ENCODE data around the gene ZNF358. TPM values are rescaled to one million over a fixed set of nuclear protein-coding genes. Genes with fewer than 3 reads are reported as not detected.

Gene ZNF358
- total and polyA plus RNA-seq, 9 donors = 25.2 to 69.7 (median 48.5) TPM

DNA sequence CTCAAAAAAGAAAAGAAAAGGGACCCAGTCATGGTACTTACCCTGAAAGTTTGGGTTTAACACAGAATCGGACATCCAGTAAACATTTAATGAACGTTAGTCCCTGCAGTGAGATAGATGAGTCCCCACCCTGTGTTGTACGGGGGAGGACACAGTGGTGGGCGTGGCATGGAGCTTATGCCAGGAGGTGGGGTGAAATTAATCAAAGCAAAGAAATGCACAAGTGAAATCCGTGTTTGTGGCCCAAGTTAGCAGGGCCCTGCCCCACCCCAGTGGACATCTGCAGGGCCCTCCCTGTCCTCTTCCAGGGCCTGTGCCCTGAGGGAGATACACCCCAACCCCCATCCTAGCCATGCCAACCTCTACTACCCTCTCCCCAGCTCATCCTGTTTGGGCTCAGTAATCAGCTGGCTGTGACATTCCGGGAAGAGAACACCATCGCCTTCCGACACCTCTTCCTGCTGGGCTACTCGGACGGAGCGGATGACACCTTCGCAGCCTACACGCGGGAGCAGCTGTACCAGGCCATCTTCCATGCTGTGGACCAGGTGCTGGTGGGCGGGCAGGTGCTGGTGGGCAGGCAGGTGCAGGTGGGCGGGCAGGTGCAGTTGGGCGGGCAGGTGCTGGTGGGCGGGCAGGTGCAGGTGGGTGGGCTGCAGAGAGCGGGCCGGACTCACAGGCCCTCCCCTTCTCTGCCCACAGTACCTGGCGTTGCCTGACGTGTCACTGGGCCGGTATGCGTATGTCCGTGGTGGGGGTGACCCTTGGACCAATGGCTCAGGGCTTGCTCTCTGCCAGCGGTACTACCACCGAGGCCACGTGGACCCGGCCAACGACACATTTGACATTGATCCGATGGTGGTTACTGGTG is 10.4 kb downstream of the ZNF358 start:
- DNase-seq = no peak
- H3K36me3 ChIP-seq (ENCODE audit: control insufficient read depth, insufficient read depth, low read length) = peaks cover 54% of the 10 kb centered on the region

DNA sequence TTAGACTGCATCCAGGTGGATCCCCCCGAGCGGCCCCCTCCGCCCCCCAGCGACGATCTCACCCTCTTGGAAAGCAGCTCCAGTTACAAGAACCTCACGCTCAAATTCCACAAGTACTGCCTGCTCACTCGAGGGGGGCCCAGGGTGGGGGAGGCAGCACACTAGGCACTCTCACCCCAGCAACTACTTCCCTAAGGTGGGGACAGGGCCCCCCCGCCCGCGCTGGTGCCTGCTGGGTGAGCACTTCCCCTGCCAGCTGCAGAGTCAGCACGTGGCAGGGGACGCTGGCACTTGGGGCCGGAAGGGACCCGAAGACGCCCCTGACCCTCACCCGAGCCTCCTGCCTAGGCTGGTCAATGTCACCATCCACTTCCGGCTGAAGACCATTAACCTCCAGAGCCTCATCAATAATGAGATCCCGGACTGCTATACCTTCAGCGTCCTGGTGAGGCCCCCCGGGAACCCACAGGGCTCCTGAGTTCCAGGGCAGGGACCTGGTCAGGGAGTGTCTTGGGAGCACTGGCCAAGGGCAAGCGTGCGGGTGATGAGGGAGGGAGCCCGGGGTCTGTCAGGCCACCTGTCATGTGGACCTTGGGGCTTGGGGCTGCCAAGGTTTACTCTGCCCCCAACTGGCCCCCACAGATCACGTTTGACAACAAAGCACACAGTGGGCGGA is 11.8 kb downstream of the ZNF358 start:
- Histone ChIP-seq H3K4me1 (ENCODE audit: control insufficient read depth, insufficient read depth, low read length) (peaks cover 11% of the 10 kb centered on the region), H3K4me3 (ENCODE audit: low read length) (no peak overlapping the region), H3K27ac (ENCODE audit: low read length) (no peak overlapping the region), H3K27me3 (ENCODE audit: control insufficient read depth, insufficient read depth, low read length) (no peaks in the 10 kb centered on the region), H3K9me3 (replicated peaks; ENCODE audit: control insufficient read depth, low read depth, low read length) (no peaks in the 10 kb centered on the region), H3K36me3 (ENCODE audit: control insufficient read depth, insufficient read depth, low read length) (peaks cover 58% of the 10 kb centered on the region)
- WGBS (ENCODE audit: insufficient coverage) = 65% methylated on average over 13 of the region's 25 CpGs
- DNase-seq = peak; percentile 57

More for the DNA sequence above, 10.4 kb downstream of the ZNF358 start:
- Histone ChIP-seq H3K27ac (ENCODE audit: low read length) (no peak overlapping the region), H3K27me3 (ENCODE audit: control insufficient read depth, insufficient read depth, low read length) (no peaks in the 10 kb centered on the region), H3K9me3 (replicated peaks; ENCODE audit: control insufficient read depth, low read depth, low read length) (no peaks in the 10 kb centered on the region), H3K4me1 (ENCODE audit: control insufficient read depth, insufficient read depth, low read length) (peaks cover 17% of the 10 kb centered on the region), H3K4me3 (ENCODE audit: low read length) (no peak overlapping the region)
- 93% methylated on average over 29 of the region's 31 CpGs for WGBS (ENCODE audit: insufficient coverage)

DNA sequence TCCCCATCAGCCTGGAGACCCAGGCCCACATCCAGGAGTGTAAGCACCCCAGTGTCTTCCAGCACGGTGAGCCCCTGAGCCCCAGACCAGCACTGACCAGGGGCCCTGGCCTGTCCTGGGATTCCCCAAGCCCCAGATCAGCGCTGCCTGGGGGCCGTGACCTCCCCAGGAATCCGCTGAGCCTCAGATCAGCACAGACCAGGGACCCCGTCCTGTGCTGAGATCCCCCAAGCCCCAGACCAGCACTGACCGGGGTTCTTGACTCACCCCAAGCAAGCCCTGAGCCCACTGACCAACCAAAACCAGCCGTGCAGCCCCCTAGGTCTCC is 12.3 kb downstream of the ZNF358 start:
- H3K27me3 ChIP-seq (ENCODE audit: control insufficient read depth, insufficient read depth, low read length) = no peaks in the 10 kb centered on the region
- H3K4me1 ChIP-seq (ENCODE audit: control insufficient read depth, insufficient read depth, low read length) = peaks cover 9% of the 10 kb centered on the region
- no peak overlapping the region for H3K27ac ChIP-seq (ENCODE audit: low read length)
- DNase-seq = no peak
- no peaks in the 10 kb centered on the region for H3K9me3 ChIP-seq (replicated peaks; ENCODE audit: control insufficient read depth, low read depth, low read length)
- 87% methylated on average over 7 of the region's 7 CpGs for WGBS (ENCODE audit: insufficient coverage)
- peaks cover 58% of the 10 kb centered on the region for H3K36me3 ChIP-seq (ENCODE audit: control insufficient read depth, insufficient read depth, low read length)
- no peak overlapping the region for H3K4me3 ChIP-seq (ENCODE audit: low read length)

DNA sequence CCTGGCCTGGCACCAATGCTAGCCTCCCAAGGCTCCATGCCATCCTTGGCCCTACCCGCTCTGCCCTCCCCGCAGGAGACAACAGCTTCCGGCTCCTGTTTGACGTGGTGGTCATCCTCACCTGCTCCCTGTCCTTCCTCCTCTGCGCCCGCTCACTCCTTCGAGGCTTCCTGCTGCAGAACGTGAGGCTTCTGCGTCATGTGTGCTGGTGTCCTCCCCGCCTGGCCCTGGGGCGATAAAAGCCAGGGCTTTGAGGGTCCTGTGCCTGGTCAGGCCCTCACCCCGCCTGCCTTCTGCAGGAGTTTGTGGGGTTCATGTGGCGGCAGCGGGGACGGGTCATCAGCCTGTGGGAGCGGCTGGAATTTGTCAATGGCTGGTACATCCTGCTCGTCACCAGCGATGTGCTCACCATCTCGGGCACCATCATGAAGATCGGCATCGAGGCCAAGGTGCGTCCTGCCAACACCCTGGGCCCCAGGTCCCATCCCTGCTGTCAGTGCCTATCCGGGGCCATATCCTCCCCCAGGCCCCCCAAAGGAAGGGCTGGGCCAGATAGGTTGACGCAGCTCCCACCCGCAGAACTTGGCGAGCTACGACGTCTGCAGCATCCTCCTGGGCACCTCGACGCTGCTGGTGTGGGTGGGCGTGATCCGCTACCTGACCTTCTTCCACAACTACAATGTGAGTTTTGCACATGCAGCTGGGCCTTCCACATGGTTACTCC is 12.8 kb downstream of the ZNF358 start:
- no peak overlapping the region for H3K27ac ChIP-seq (ENCODE audit: low read length)
- H3K9me3 ChIP-seq (replicated peaks; ENCODE audit: control insufficient read depth, low read depth, low read length) = no peaks in the 10 kb centered on the region
- peaks cover 9% of the 10 kb centered on the region for H3K4me1 ChIP-seq (ENCODE audit: control insufficient read depth, insufficient read depth, low read length)
- no peaks in the 10 kb centered on the region for H3K27me3 ChIP-seq (ENCODE audit: control insufficient read depth, insufficient read depth, low read length)
- 89% methylated on average over 31 of the region's 32 CpGs for WGBS (ENCODE audit: insufficient coverage)
- H3K4me3 ChIP-seq (ENCODE audit: low read length) = no peak overlapping the region
- peaks cover 58% of the 10 kb centered on the region for H3K36me3 ChIP-seq (ENCODE audit: control insufficient read depth, insufficient read depth, low read length)
- no peak for DNase-seq

DNA sequence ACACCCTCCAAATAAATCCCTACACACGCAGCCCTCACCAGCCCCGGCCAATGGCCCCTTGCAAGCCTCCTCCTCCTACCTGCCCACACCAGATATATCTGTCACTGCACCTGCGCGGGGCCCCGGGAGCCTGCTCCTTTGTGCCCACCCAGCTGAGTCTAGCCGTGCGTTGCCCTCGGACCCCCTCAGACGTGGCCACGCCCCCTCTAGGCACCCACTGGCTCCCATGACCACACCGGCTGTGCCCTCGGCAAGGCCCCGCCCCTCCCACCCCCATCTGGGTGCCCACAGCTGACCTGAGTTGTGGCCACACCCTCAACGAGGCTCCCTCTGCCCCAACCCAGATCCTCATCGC is 13.3 kb downstream of the ZNF358 start:
- Histone ChIP-seq H3K9me3 (replicated peaks; ENCODE audit: control insufficient read depth, low read depth, low read length) (no peaks in the 10 kb centered on the region), H3K27ac (ENCODE audit: low read length) (no peak overlapping the region), H3K4me3 (ENCODE audit: low read length) (no peak overlapping the region), H3K4me1 (ENCODE audit: control insufficient read depth, insufficient read depth, low read length) (peaks cover 10% of the 10 kb centered on the region), H3K36me3 (ENCODE audit: control insufficient read depth, insufficient read depth, low read length) (peaks cover 55% of the 10 kb centered on the region), H3K27me3 (ENCODE audit: control insufficient read depth, insufficient read depth, low read length) (no peaks in the 10 kb centered on the region)
- DNase-seq = no peak
- WGBS (ENCODE audit: insufficient coverage) = 79% methylated on average over 15 of the region's 15 CpGs

DNA sequence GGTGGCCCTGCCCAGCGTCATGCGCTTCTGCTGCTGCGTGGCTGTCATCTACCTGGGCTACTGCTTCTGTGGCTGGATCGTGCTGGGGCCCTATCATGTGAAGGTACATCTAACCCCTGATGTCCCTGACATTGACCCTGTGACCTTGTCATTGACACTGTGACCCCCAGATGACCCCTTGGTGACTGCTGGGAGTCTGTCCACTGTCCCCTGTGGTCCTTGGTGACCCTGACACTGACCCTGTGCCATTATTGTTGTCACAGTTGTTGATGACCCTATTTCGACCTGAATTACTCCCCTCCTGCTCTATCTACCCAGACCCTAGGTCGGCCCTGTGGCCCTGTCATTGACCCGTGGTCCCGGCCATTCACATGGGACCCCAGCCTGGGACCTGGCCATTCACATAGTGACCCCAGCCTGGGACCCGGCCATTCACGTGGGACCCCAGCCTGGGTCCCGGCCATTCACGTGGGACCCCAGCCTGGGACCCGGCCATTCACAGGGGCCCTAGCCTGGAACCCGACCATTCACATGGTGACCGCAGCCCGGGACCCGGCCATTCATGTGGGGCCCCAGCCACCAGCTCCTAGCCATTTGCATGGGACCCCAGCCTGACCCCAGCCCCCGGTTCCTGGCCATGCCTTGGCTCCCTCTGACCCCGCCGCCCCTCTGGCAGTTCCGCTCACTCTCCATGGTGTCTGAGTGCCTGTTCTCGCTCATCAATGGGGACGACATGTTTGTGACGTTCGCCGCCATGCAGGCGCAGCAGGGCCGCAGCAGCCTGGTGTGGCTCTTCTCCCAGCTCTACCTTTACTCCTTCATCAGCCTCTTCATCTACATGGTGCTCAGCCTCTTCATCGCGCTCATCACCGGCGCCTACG is 13.9 kb downstream of the ZNF358 start:
- H3K36me3 ChIP-seq (ENCODE audit: control insufficient read depth, insufficient read depth, low read length) = peaks cover 49% of the 10 kb centered on the region

DNA sequence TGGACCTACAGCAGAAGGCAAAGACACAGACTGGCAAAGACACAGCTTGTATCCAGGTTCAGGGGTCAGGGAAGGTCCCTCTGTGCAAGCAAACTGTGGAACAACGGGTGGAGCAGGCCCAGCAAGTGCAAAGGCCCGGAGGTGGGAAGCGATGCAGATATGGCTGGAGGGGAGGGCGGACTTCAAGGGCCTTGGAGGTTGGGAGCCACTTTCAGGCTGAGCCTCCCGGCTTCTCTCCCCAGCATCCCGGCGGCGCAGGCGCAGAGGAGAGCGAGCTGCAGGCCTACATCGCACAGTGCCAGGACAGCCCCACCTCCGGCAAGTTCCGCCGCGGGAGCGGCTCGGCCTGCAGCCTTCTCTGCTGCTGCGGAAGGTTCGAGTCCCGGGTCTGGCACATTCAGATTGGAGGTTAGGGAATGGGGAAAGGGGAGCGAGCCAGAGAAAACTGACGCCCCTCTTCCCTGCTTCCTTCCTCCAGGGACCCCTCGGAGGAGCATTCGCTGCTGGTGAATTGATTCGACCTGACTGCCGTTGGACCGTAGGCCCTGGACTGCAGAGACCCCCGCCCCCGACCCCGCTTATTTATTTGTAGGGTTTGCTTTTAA is 17.5 kb downstream of the ZNF358 start:
- peaks cover 36% of the 10 kb centered on the region for H3K36me3 ChIP-seq (ENCODE audit: control insufficient read depth, insufficient read depth, low read length)
- H3K27me3 ChIP-seq (ENCODE audit: control insufficient read depth, insufficient read depth, low read length) = no peaks in the 10 kb centered on the region
- peak overlapping the region; percentile 90 for H3K27ac ChIP-seq (ENCODE audit: low read length)
- H3K4me1 ChIP-seq (ENCODE audit: control insufficient read depth, insufficient read depth, low read length) = peaks cover 19% of the 10 kb centered on the region
- no peaks in the 10 kb centered on the region for H3K9me3 ChIP-seq (replicated peaks; ENCODE audit: control insufficient read depth, low read depth, low read length)
- peak; percentile 84 for DNase-seq
- WGBS (ENCODE audit: insufficient coverage) = 25% methylated on average over 23 of the region's 30 CpGs
- peak overlapping the region; percentile 75 for H3K4me3 ChIP-seq (ENCODE audit: low read length)

More for the DNA sequence above, 13.9 kb downstream of the ZNF358 start:
- DNase-seq = no peak
- H3K9me3 ChIP-seq (replicated peaks; ENCODE audit: control insufficient read depth, low read depth, low read length) = no peaks in the 10 kb centered on the region
- no peak overlapping the region for H3K4me3 ChIP-seq (ENCODE audit: low read length)
- WGBS (ENCODE audit: insufficient coverage) = 93% methylated on average over 33 of the region's 33 CpGs
- peaks cover 12% of the 10 kb centered on the region for H3K4me1 ChIP-seq (ENCODE audit: control insufficient read depth, insufficient read depth, low read length)
- H3K27ac ChIP-seq (ENCODE audit: low read length) = no peak overlapping the region
- H3K27me3 ChIP-seq (ENCODE audit: control insufficient read depth, insufficient read depth, low read length) = no peaks in the 10 kb centered on the region

DNA sequence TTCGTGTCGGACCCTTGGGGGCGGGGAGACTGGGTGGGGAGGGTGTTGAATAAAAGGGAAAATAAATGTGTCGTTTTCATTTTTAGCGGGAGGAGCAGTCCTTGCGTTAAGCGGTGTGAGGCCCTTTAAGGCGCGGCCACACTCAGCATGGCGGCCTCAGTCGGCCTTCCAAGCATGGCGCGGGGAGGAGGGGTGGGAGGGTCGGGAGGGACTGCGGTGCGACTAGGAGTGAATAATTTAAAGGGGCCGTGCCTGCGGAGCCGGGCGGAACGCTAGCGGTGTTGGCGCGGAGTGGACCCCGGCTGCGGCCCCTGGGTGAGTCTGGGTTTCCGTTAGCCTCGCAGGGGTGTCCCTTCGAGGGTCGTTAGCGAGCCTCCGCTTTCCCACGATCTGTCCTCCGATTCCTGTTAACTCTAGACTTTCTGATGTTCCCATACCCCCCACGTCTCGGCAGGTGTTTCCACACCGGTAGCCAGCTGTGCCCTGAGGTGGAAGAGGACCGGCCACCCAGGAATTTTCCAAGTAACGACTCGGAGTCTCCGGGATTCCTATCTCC is 18.1 kb downstream of the ZNF358 start:
- H3K36me3 ChIP-seq (ENCODE audit: control insufficient read depth, insufficient read depth, low read length) = peaks cover 38% of the 10 kb centered on the region
- H3K4me3 ChIP-seq (ENCODE audit: low read length) = peak overlapping the region; percentile 75
- DNase-seq = peak; percentile 98
- no peaks in the 10 kb centered on the region for H3K27me3 ChIP-seq (ENCODE audit: control insufficient read depth, insufficient read depth, low read length)
- WGBS (ENCODE audit: insufficient coverage) = 0% methylated on average over 35 of the region's 41 CpGs
- peak overlapping the region; percentile 97 for H3K27ac ChIP-seq (ENCODE audit: low read length)
- no peaks in the 10 kb centered on the region for H3K9me3 ChIP-seq (replicated peaks; ENCODE audit: control insufficient read depth, low read depth, low read length)
- peaks cover 19% of the 10 kb centered on the region for H3K4me1 ChIP-seq (ENCODE audit: control insufficient read depth, insufficient read depth, low read length)

DNA sequence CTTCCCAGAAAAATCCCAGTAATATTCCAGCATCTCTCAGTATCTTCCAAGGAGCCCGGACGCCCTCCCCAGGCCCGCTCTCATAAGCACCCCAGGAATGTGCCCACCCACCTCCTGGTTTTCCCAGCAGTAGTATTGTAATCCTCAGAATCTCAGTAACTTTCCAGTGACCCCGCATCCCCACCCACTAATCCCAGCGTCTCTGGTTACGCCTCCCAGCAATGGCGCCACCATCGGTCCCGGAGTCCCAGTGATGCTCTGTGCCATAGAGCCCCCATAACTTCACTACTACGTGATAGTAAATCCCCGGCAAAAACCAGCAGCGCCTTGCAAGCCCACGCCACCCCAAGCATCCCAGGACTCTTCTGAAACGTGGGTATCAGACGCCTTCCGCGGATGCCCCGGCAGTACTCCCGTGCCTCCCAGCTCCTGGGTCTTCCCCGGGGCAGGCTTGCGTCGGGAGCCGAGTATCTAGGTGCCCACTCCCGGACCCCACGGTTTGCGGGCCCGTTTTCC is 18.7 kb downstream of the ZNF358 start:
- Histone ChIP-seq H3K36me3 (ENCODE audit: control insufficient read depth, insufficient read depth, low read length) (peaks cover 33% of the 10 kb centered on the region), H3K4me1 (ENCODE audit: control insufficient read depth, insufficient read depth, low read length) (peaks cover 19% of the 10 kb centered on the region), H3K4me3 (ENCODE audit: low read length) (peak overlapping the region; percentile 75), H3K27me3 (ENCODE audit: control insufficient read depth, insufficient read depth, low read length) (no peaks in the 10 kb centered on the region), H3K27ac (ENCODE audit: low read length) (peak overlapping the region; percentile 97), H3K9me3 (replicated peaks; ENCODE audit: control insufficient read depth, low read depth, low read length) (no peaks in the 10 kb centered on the region)
- peak; percentile 96 for DNase-seq
- WGBS (ENCODE audit: insufficient coverage) = 0% methylated on average over 24 of the region's 27 CpGs

Data from muscle of leg (tissue), 11 donors.